RWPE1 (cell line): Measurements from ENCODE around the gene WNT9A.
"Not testable (repeated sequence)": the region's sequence is repeated elsewhere in the genome, so short reads cannot be mapped to it uniquely, and the experiment has no call there.

ENCODE experiments used
- CTCF ChIA-PET: fragments of 350-600 bp; sonication (Branson Sonifier 250); formaldehyde crosslinking; extraction: SDS; loops from one replicate; lab custom pipeline; 2021; lab: Yijun Ruan, JAX
- POLR2A ChIA-PET: fragments of 400-600 bp; formaldehyde crosslinking; extraction: SDS; loops from one replicate; lab custom pipeline; 2020; ENCODE audit warnings: antibody characterized with exemption; ENCODE audit not compliant: low non-redundant PET; lab: Yijun Ruan, JAX
- DNase-seq: peaks from one replicate; pipeline ENCODE4 v3.0.0; 2012; ENCODE audit warnings: low spot score
- H3K27ac ChIP-seq: fragments of 450-650 bp; 2 replicates; pipeline ENCODE4 v1.5.1; 2017
- TF ChIP-seq, protein P1 (sequence below): fragments of 450-650 bp; conservative IDR thresholded peaks from 2 replicates; pipeline ENCODE4 v1.5.1; 2017; ENCODE audit warnings: low read depth, mild to moderate bottlenecking

Gene WNT9A

DNA sequence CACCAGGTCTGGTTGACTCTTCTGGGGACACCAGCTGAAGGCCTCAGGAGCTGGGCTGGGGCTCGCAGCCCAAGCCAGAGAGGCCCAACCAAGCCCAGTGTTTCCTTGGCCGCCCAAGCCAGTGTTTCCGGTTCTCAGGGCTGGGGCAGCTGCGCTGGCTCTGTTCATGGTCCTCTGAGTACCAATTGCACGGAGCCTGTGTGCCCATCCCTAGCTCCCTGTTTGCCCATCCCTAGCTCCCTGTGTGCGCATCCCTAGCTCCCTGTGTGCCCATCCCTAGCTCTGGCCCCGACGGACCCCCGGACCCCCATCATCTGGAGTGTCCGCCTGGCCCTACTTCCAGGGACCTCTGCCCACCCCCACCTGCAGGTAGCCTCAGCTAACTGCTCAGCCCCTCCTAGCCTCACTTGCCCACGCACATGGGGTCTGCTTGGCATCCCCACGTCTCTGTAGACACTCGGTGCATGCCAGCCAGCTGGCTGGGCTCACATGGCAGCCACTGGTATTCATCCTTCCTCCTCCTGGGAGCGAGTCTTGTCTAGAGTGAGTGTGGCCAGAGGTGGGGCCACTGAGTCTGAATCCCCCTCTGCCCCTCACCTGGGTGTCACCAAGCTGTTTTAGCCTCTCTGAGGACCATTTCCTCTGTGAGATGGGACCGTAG lies 64.0 kb downstream of the WNT9A start:
- no peak for DNase-seq
- ChIA-PET POLR2A (no interaction called here), CTCF (interaction anchor here (0.5 to 1.4 kb wide), 4 partner anchors 9 to 1724 kb away, joined by 3 to 4 read pairs (median 4); no protein-coding TSS in a partner anchor)
- H3K27ac ChIP-seq, result no peak overlapping the region
- TF ChIP-seq, protein P1, sequence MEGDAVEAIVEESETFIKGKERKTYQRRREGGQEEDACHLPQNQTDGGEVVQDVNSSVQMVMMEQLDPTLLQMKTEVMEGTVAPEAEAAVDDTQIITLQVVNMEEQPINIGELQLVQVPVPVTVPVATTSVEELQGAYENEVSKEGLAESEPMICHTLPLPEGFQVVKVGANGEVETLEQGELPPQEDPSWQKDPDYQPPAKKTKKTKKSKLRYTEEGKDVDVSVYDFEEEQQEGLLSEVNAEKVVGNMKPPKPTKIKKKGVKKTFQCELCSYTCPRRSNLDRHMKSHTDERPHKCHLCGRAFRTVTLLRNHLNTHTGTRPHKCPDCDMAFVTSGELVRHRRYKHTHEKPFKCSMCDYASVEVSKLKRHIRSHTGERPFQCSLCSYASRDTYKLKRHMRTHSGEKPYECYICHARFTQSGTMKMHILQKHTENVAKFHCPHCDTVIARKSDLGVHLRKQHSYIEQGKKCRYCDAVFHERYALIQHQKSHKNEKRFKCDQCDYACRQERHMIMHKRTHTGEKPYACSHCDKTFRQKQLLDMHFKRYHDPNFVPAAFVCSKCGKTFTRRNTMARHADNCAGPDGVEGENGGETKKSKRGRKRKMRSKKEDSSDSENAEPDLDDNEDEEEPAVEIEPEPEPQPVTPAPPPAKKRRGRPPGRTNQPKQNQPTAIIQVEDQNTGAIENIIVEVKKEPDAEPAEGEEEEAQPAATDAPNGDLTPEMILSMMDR, result no peak

DNA sequence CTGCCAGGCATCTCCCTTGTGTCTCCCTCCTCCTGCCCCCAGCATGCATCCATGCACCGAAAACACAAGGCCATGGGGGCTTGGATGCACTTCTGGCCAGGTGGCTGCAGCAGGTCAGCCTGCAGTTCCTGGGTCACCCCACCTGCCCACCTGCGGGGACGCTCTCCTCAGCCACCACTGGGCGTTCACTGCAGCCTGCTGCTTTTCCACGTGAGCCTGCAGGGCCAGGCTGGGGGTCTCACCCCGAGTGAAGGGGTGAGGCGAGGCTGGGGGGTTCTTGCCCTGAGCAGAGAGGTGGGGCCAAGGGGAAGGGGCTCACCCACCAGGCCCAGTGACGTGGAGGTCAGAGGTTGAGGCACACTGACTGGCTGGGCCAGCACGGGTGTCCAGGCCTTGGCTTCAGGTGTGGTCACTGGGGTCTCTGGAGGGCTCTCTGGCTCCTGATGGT lies 64.6 kb downstream of the WNT9A start:
- ChIA-PET CTCF (interaction anchor here (0.5 to 1.4 kb wide), 3 partner anchors 8 to 89 kb away, joined by 3 to 4 read pairs (median 3); no protein-coding TSS in a partner anchor), POLR2A (no interaction called here)
- no peak for DNase-seq
- H3K27ac ChIP-seq, result no peak overlapping the region
- TF ChIP-seq, protein P1, result no peak

DNA sequence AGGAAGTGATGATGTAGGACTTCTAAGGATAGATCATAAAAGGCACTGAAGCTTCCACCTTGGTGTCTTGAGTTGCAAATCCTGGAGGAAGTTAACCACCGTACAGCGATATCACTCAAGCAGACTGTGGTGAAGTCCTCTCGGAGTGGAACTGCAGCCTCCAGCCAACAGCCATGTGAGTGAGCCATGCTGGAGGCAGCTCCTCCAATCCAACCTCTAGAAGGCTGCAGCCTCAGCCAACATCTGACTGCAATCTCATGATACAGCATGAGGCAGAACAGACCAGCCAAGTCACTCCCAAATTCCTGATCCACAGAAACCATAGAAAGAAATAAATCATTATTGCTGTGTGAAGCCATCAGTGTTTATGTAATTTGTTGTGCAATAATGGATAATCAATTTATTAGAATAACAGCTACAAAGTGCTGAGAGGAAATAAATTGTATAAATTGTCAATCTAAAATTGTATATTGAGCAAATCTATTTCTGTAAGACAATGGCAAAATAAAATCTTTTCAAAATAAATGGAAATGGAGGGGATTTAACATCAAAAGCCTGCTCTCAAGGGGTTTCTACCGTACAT lies 67.3 kb downstream of the WNT9A start:
- TF ChIP-seq, protein P1, result no peak
- DNase-seq, result no peak
- POLR2A ChIA-PET, result no interaction called here
- no peak overlapping the region for H3K27ac ChIP-seq
- CTCF ChIA-PET, result interaction anchor here (0.6 to 1.0 kb wide), 2 partner anchors 36 to 64 kb away, joined by 4 read pairs; no protein-coding TSS in a partner anchor

DNA sequence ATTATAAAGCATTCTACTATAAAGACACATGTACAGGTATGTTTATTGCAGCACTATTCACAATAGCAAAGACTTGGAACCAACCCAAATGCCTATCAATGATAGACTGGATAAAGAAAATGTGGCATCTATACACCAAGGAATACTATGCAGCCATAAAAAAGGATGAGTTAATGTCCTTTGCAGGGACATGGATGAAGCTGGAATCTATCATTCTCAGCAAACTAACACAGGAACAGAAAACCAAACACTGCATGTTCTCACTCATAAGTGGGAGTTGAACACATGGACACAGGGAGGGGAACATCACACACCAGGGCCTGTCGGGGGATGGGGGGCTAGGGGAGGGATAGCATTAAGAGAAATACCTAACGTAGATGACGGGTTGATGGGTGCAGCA lies 69.9 kb downstream of the WNT9A start:
- CTCF ChIA-PET, DNase-seq, H3K27ac ChIP-seq, POLR2A ChIA-PET: not testable (repeated sequence)

DNA sequence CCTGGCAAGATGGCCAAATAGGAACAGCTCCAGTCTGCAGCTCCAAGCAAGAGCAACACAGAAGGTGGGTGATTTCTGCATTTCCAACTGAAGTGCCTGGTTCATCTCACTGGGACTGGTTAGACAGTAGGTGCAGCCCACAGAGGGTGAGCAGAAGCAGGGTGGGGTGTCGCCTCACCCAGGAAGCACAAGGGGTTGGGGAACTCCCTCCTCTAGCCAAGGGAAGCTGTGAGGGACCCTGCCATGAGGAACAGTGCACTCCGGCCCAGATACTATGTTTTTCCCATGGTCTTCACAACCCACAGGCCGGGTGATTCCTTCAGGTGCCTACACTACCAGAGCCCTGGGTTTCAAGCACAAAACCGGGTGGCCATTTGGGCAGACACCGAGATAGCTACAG lies 75.8 kb downstream of the WNT9A start:
- CTCF ChIA-PET, DNase-seq, H3K27ac ChIP-seq, POLR2A ChIA-PET: not testable (repeated sequence)

DNA sequence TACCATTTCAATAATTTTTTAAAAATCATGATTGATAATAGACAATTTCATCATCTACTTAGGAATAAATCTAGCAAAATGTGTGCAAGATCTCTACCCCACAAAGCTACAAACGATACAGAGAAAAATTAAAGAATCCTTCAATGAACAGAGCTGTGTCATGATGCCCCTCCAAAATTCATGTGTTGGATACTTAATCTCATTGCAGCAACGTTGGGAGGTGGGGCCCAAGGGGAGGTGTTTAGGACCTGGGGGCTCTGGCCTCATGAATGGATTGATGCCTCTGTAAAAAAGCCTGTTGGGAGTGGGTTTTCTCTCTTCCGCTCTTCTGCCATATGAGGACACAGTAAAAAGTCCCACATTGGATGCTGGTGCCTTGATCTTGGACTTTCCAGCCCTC lies 77.4 kb downstream of the WNT9A start:
- no peak for DNase-seq
- no peak overlapping the region for H3K27ac ChIP-seq
- CTCF ChIA-PET, result no interaction called here
- TF ChIP-seq, protein P1, result no peak
- POLR2A ChIA-PET, result no interaction called here

DNA sequence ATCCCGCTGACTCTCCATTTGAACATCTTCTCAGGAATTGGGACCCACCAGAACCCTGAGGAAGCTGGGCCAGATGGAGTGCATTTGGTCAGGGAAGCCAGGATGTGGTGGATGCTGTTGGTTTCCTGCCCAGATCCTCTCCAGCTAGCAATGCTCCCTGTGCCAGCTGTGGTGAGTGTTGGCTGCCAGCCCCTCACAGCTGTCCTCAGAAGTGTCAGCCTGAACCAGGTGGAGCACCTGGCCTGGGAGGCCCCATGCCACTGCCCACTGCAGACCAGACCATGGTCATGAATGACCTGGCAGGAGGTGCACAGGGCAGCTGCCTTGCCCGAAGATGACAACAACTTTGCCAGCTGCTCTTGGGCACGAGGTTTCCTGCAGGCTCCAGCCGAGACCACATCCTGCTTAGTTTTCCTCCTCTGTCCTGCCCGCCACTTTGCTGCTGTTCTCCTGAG lies 77.9 kb downstream of the WNT9A start:
- DNase-seq, result no peak
- TF ChIP-seq, protein P1, result no peak
- ChIA-PET CTCF (no interaction called here), POLR2A (no interaction called here)
- no peak overlapping the region for H3K27ac ChIP-seq
